HG03565 (cell line): ENCODE measurements around the gene ZNF491.
"Not testable (repeated sequence)": the region's sequence is repeated elsewhere in the genome, so short reads cannot be mapped to it uniquely, and the experiment has no call there.

Experiments
- ATAC-seq: cut with Tn5 transposase; IDR thresholded peaks from one replicate; pipeline ENCODE4 v1.9.1; 2021; ENCODE audit warnings: mild to moderate bottlenecking, moderate library complexity; ENCODE audit not compliant: unreplicated experiment

The ZNF491 gene

GRCh38 chr19:11798391-11799330 lies at the start of gene ZNF491:
ZNF491 (plus strand) TSS chr19:11798523; CDS start chr19:11805954, 7,431 bp downstream.
- ATAC-seq, result peak; percentile 79

GRCh38 chr19:11749751-11750150 lies 48.6 kb upstream of the ZNF491 start:
- ATAC-seq, result no peak

GRCh38 chr19:11752244-11752736 lies 46.0 kb upstream of the ZNF491 start:
- no peak for ATAC-seq

- ATAC-seq, result no peak
Observed at GRCh38 chr19:11754663-11755062, 43.7 kb upstream of the ZNF491 start.

GRCh38 chr19:11756965-11757364 lies 41.4 kb upstream of the ZNF491 start:
- no peak for ATAC-seq

- ATAC-seq, result no peak
Observed at GRCh38 chr19:11759805-11760204, 38.5 kb upstream of the ZNF491 start.

- no peak for ATAC-seq
Observed at GRCh38 chr19:11763117-11763516, 35.2 kb upstream of the ZNF491 start.

- ATAC-seq, result no peak
Observed at GRCh38 chr19:11763611-11764010, 34.7 kb upstream of the ZNF491 start.

- ATAC-seq, result peak; percentile 84
Observed at GRCh38 chr19:11766597-11767591, 31.4 kb upstream of the ZNF491 start, which contains the start of gene ZNF441. ZNF441 (plus strand) TSS chr19:11767000; CDS start chr19:11767194, 194 bp downstream.

GRCh38 chr19:11767633-11768133 lies 30.6 kb upstream of the ZNF491 start:
- no peak for ATAC-seq

GRCh38 chr19:11769995-11770394 lies 28.3 kb upstream of the ZNF491 start:
- no peak for ATAC-seq

- ATAC-seq, result not testable (repeated sequence)
Observed at GRCh38 chr19:11771520-11771919, 26.8 kb upstream of the ZNF491 start.

- not testable (repeated sequence) for ATAC-seq
Observed at GRCh38 chr19:11776669-11777068, 21.7 kb upstream of the ZNF491 start.

- ATAC-seq, result no peak
Observed at GRCh38 chr19:11780431-11781020, 17.8 kb upstream of the ZNF491 start.

GRCh38 chr19:11781295-11782057 lies 16.8 kb upstream of the ZNF491 start:
- ATAC-seq, result no peak

GRCh38 chr19:11783767-11784166 lies 14.6 kb upstream of the ZNF491 start:
- no peak for ATAC-seq

GRCh38 chr19:11784356-11784755 lies 14.0 kb upstream of the ZNF491 start:
- no peak for ATAC-seq

GRCh38 chr19:11787536-11787935 lies 10.8 kb upstream of the ZNF491 start:
- no peak for ATAC-seq

GRCh38 chr19:11792942-11793341 lies 5.4 kb upstream of the ZNF491 start:
- no peak for ATAC-seq

- ATAC-seq, result no peak
Observed at GRCh38 chr19:11797491-11797890, 832 bp upstream of the ZNF491 start.
